Heart left ventricle (tissue), 16 donors: Measurements from ENCODE around the gene NSUN7. TPM values are rescaled to one million over a fixed set of nuclear protein-coding genes. Genes with fewer than 3 reads are reported as not detected.
A peak's percentile ranks its signal among the peaks of the same experiment; 100 is the strongest.
"Not testable (repeated sequence)": the region's sequence is repeated elsewhere in the genome, so short reads cannot be mapped to it uniquely, and the experiment has no call there.

Experiments
- ATAC-seq, 4 donors: fragments of 200-7000 bp; cut with Tn5 transposase; one replicate each; pipeline ENCODE4 v1.9.1; 2020 to 2022; ENCODE audit warnings: moderate library complexity in 4 of 4, mild to moderate bottlenecking in 3 of 4, moderate number of reproducible peaks in 1 of 4
- DNase-seq, 5 donors: peaks; one replicate each; pipeline ENCODE4 v3.0.0-alpha.2; 2020
- H3K27ac ChIP-seq, 12 donors: fragments of 200-600 bp; sonication (generic) in 4 of 12; one replicate each; pipeline versions ENCODE4 v1.5.0 to v1.8.0; 2016 to 2022; ENCODE audit warnings: mild to moderate bottlenecking in 2 of 12
- H3K27me3 ChIP-seq, 9 donors: fragments of 200-600 bp; sonication (generic) in 2 of 9; one replicate each; pipeline versions ENCODE4 v1.5.1 to v1.8.0; 2016 to 2022; ENCODE audit warnings: mild to moderate bottlenecking in 3 of 9
- H3K36me3 ChIP-seq, 9 donors: fragments of 200-600 bp; sonication (generic) in 2 of 9; one replicate each; pipeline versions ENCODE4 v1.5.0 to v1.8.0; 2018 to 2022; ENCODE audit warnings: mild to moderate bottlenecking in 2 of 9
- H3K4me1 ChIP-seq, 12 donors: fragments of 200-600 bp; sonication (generic) in 4 of 12; one replicate each; pipeline versions ENCODE4 v1.5.0 to v1.8.0; 2016 to 2022; ENCODE audit warnings: mild to moderate bottlenecking in 3 of 12
- H3K4me3 ChIP-seq, 12 donors: fragments of 200-600 bp; sonication (generic) in 4 of 12; one replicate each; pipeline versions ENCODE4 v1.5.0 to v1.8.0; 2017 to 2022; ENCODE audit warnings: mild to moderate bottlenecking in 9 of 12, moderate library complexity in 4 of 12
- H3K9me3 ChIP-seq, 12 donors: fragments of 200-600 bp; sonication (generic) in 4 of 12; one replicate each; pipeline versions ENCODE4 v1.5.0 to v1.8.0; 2016 to 2022; ENCODE audit warnings: mild to moderate bottlenecking in 1 of 12
- CTCF ChIP-seq, 12 donors: fragments of 200-600 bp; sonication (generic) in 4 of 12; IDR thresholded peaks; one replicate each; pipeline versions ENCODE4 v1.5.0 to v1.8.0; 2018 to 2022; ENCODE audit warnings: antibody characterized with exemption in 12 of 12, mild to moderate bottlenecking in 5 of 12
- POLR2A ChIP-seq, 2 donors: fragments of 450-650 bp; IDR thresholded peaks; one replicate each; pipeline ENCODE4 v1.6.1; 2017; ENCODE audit warnings: antibody characterized with exemption in 2 of 2, mild to moderate bottlenecking in 2 of 2, moderate library complexity in 2 of 2
- WGBS, 4 donors: extraction: QIAGEN DNeasy Blood & Tissue Kit in 2 of 4; methylation state at CpG; one replicate each; pipeline versions ENCODE4 v1.1.5 to v1.1.7; 2013 to 2018; 5-methylcytosine and 5-hydroxymethylcytosine counted together
- intact Hi-C, 10 donors: fragments of 100-400 bp; cut with DNase I; formaldehyde crosslinking; loops; one replicate each; pipeline versions ENCODE4 v1.11.1 to v1.14.2; 2022
- polyA plus RNA-seq, 2 donors: library from polyadenylated mRNA; stranded (reverse); fragments of 200-250 nt; gene quantifications; one replicate each; pipeline ENCODE4 v1.2.3, GENCODE V29; 2013
- total RNA-seq, 9 donors: library from RNA; depleted of rRNA in 2 of 9; stranded (reverse); fragments of >200 nt in 2 of 9; fragmentation: NEBNext Ultra II Directional in 3 of 9; extraction: Animal tissue kit (Norgen Biotek cat#: 25700) in 3 of 9; gene quantifications; one replicate each; pipeline versions ENCODE4 v1.1.0 to v1.2.4, GENCODE V29; 2016 to 2023
- donor health status: ischemic (EF 13 %, LVEDD 7.1; RV severe dilation, severe dysfunction).
- donor health status: healthy with polysubstance abuse.
- donor health status: DM: no; HTN: yes; CAD: no.
- donor health status: DM: no; HTN: no; CAD: no.
- donor health status: ischemic (EF 25% LVEDD 6.9; RV normal size, moderate dysfunction).
- donor health status: ischemic (EF 25% LVEDD 5.7; RV mildly dilated, moderate dysfunction).
- donor health status: healthy.
- donor health status: DM: yes; HTN: yes; CAD: no.
- donor health status: ischemic (EF 35%, LVEDD 5.7; RV mildly dilated, moderate dysfunction).
- donor health status: nonischemic (EF 11% LVEDD 7.7; RV severe dilation, severe dysfunction).
- donor health status: DM: yes; HTN: yes; CAD: no.
- donor health status: PGD.
- donor health status: ischemic (EF 29% LVEDD 5.4; RV normal size, mild dysfunction).
- donor health status: nonischemic (EF 23%, LVEDD 6.1; RV moderate dilation, normal function).

The NSUN7 gene
- total and polyA plus RNA-seq, 11 donors, result 0.04 to 1.4 (median 0.20) TPM; not detected in 3

GRCh38 chr4:40812386-40812785 is 62.6 kb downstream of the NSUN7 start:
- peak in 1 of 4 donors; percentile 50 for ATAC-seq
- no peak for TF ChIP-seq POLR2A (IDR thresholded peaks at IDR 0.05)
- no peak for TF ChIP-seq CTCF (IDR thresholded peaks at IDR 0.05)
- H3K9me3 ChIP-seq, result no peaks in the 10 kb centered on the region
- H3K27ac ChIP-seq, result peak overlapping the region in 1 of 12 donors; percentile 92
- DNase-seq, result no peak
- peaks cover 0 to 58% (median 33%) of the 10 kb centered on the region in 9 donors for H3K36me3 ChIP-seq
- H3K4me1 ChIP-seq, result peaks cover 0 to 19% (median 0%) of the 10 kb centered on the region in 12 donors
- no peak overlapping the region for H3K4me3 ChIP-seq
- intact Hi-C loops, result no loop called here
- WGBS, 4 donors, result 87 to 91% (median 90%) methylated on average over 8 of the region's 8 CpGs
- H3K27me3 ChIP-seq, result no peaks in the 10 kb centered on the region

DNA sequence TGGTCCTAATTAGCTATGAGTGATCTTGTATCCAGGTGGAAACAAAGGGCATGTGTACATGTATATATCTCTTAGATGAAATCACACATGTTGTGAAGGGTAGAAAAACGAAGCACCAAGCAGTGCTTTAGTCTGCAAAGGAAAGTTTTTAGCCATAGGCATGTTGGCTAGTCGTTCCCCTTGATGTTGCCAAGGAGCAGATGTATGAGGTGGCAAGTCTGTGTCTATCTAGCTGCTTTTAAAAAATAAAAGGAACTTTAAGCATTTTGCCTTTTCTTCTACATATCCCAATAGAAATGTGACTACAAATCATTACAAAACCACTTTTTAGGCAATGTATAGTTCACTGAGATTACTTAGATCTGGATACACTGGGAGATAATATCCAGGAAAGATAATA is 63.1 kb downstream of the NSUN7 start:
- DNase-seq (no peak), ATAC-seq (no peak)
- Histone ChIP-seq H3K27ac (peak overlapping the region in 1 of 12 donors; percentile 92), H3K27me3 (no peaks in the 10 kb centered on the region), H3K4me3 (no peak overlapping the region), H3K4me1 (peaks cover 0 to 16% (median 0%) of the 10 kb centered on the region in 12 donors), H3K9me3 (no peaks in the 10 kb centered on the region), H3K36me3 (peaks cover 0 to 63% (median 33%) of the 10 kb centered on the region in 9 donors)
- 90 to 94% (median 93%) methylated on average over 2 of the region's 2 CpGs for WGBS, 4 donors
- intact Hi-C loops, result no loop called here
- TF ChIP-seq POLR2A (IDR thresholded peaks at IDR 0.05) (no peak), CTCF (IDR thresholded peaks at IDR 0.05) (no peak)

- intact Hi-C loops, H3K4me1 ChIP-seq, H3K9me3 ChIP-seq, H3K4me3 ChIP-seq, H3K27ac ChIP-seq, H3K27me3 ChIP-seq, DNase-seq, ATAC-seq: not testable (repeated sequence)
- WGBS, 4 donors, result 94 to 97% (median 96%) methylated on average over 6 of the region's 6 CpGs
- peaks cover 0 to 99% (median 52%) of the 10 kb centered on the region in 9 donors for H3K36me3 ChIP-seq
Measured at GRCh38 chr4:40817157-40817556, 67.4 kb downstream of the NSUN7 start.

GRCh38 chr4:40820101-40820500 is 70.3 kb downstream of the NSUN7 start:
- Histone ChIP-seq H3K9me3 (no peaks in the 10 kb centered on the region), H3K4me1 (no peaks in the 10 kb centered on the region), H3K27me3 (no peaks in the 10 kb centered on the region), H3K27ac (no peak overlapping the region), H3K4me3 (no peak overlapping the region), H3K36me3 (peaks cover 0 to 99% (median 52%) of the 10 kb centered on the region in 9 donors)
- intact Hi-C loops, result no loop called here
- 95 to 98% (median 96%) methylated on average over 11 of the region's 11 CpGs for WGBS, 4 donors
- ATAC-seq (no peak), DNase-seq (no peak)
- TF ChIP-seq POLR2A (IDR thresholded peaks at IDR 0.05) (no peak), CTCF (IDR thresholded peaks at IDR 0.05) (no peak)
